LNCaP clone FGC (cell line): ENCODE measurements around the gene ADIG.

ENCODE experiments used
- DNase-seq: peaks from one replicate; pipeline ENCODE4 v3.0.0-alpha.2; 2011; ENCODE audit warnings: low read depth
- H3K4me3 ChIP-seq: 2 replicates; pipeline ENCODE4 v1.5.1; 2011; ENCODE audit warnings: mild to moderate bottlenecking, low read depth, low read length, control low read depth
- TF ChIP-seq, protein P1 (sequence below): IDR thresholded peaks from 2 replicates; pipeline ENCODE4 v1.5.1; 2012; ENCODE audit warnings: mild to moderate bottlenecking; ENCODE audit not compliant: control insufficient read depth, insufficient read depth; ENCODE audit errors: extremely low read depth

ADIG gene

GRCh38 chr20:38610521-38610920, 29.5 kb downstream of the ADIG start:
- H3K4me3 ChIP-seq, result no peak overlapping the region
- DNase-seq, result no peak
- TF ChIP-seq, protein P1, sequence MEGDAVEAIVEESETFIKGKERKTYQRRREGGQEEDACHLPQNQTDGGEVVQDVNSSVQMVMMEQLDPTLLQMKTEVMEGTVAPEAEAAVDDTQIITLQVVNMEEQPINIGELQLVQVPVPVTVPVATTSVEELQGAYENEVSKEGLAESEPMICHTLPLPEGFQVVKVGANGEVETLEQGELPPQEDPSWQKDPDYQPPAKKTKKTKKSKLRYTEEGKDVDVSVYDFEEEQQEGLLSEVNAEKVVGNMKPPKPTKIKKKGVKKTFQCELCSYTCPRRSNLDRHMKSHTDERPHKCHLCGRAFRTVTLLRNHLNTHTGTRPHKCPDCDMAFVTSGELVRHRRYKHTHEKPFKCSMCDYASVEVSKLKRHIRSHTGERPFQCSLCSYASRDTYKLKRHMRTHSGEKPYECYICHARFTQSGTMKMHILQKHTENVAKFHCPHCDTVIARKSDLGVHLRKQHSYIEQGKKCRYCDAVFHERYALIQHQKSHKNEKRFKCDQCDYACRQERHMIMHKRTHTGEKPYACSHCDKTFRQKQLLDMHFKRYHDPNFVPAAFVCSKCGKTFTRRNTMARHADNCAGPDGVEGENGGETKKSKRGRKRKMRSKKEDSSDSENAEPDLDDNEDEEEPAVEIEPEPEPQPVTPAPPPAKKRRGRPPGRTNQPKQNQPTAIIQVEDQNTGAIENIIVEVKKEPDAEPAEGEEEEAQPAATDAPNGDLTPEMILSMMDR, result no peak

DNA sequence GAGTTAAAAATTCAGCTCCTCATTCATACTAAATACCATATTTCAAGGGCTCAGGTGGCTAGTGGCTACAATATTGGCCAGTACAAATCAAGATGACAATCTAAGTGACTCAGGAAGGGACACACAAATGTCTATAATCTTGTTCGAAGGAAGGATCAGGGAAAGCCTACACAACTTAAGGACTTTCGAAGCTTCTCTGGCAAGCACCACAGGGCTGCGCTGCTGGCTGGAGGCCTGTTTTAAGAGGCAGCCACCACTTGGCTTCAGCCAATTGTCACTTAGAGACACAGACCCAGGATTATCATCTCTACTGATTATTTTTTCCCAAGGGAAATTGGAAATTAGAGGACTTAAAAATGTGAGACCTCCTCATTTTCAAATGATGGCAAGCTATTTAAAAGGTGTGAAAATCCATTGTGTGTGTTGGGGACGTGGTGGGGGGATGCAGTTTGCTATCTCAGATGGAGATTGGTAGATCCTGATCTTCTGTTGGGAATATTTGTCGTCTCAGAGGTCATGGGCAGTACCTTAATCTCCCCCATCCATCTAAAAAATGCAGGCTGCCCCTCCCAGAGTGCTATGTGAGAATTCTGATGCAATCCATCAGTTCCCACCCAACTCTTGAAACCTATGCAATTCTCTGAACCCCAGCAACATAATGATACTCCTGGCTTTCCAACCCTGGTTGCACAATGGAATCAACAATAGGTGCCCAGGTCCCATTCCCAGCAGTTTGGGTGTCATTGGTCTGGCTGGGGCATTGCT, 31.9 kb downstream of the ADIG start:
- DNase-seq, result no peak
- no peak overlapping the region for H3K4me3 ChIP-seq
- TF ChIP-seq, protein P1, result no peak

GRCh38 chr20:38615283-38615682, 34.3 kb downstream of the ADIG start:
- TF ChIP-seq, protein P1, result no peak
- DNase-seq, result no peak
- H3K4me3 ChIP-seq, result no peak overlapping the region

DNA sequence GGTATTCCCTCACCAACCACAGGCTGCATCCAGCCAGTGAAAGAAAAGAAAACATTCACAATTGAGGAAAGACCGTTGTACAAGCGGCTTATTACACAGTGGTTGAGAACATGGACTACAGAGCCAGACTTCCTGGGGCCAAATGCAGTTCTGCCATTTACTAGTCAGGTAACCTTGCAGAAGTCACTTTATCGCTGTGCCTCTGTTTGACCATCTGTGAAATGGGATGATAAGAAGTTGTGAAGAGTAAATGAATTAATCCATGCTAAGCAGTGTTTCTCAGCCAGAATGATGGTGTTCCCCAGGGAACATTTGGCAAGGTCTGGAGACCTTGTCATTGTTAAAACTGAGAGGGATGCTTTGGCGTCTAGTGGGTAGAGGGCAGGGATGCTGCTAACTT, 35.5 kb downstream of the ADIG start:
- TF ChIP-seq, protein P1, result no peak
- no peak overlapping the region for H3K4me3 ChIP-seq
- no peak for DNase-seq

DNA sequence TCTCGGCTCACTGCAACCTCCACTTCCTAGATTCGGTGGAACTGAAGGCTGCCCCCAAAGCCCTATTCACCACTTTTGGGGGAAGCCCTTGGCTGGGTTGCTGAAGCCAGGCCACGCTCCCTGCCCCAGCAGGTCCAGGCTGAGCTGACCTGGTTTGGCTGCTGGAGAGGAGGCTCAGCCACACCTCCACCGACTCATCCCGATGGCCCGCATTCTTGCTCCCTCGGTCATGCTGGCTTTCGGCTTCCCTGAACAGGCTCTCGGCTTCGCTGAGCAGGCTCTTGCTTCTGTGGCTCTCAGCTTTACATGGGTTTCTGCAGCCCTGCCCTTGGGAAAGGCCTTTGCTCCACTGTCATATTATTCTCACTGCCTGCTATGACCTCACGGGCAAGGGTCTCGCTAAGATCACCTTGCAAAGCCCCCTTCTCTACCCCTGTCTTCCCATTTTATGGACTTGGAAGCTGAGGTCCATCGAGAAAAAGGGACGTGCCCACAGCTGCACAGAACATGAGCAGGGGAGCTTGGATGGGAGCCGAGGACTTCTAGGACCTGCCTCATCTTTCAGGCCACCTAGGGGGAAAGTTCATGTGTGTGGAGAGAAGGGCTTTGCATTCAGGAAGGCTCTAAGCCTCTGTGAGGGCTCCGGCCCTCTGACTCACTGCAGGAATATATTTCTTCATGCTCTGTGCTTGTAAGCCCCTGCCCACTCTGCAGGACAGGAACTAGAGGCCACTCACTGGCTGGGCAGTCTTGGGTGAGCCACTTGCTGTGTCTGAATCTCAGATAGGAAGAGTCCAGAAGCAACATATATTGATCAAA, 36.2 kb downstream of the ADIG start:
- DNase-seq, result no peak
- TF ChIP-seq, protein P1, result no peak
- H3K4me3 ChIP-seq, result no peak overlapping the region

DNA sequence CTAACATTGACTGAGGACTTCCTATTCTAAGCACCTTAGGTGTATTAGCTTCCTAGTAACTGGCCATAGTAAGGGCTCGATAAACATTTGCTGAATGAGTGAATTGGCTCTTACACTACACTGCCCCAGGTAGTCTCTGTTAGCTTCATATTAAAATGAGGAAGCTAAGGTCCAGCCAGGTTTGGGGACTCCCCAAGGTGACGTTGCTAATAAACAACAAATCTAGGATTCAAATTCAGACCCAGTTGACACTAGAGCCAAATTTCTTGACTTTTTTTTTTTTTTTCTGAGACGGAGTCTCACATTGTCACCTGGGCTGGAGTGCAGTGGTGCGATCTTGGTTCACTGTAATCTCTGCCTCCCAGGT, 36.8 kb downstream of the ADIG start:
- TF ChIP-seq, protein P1, result no peak
- H3K4me3 ChIP-seq, result no peak overlapping the region
- no peak for DNase-seq

- DNase-seq, result no peak
- TF ChIP-seq, protein P1, result no peak
- H3K4me3 ChIP-seq, result no peak overlapping the region
Observed at GRCh38 chr20:38620441-38620840, 39.4 kb downstream of the ADIG start.
